ENCODE measurements around the gene IER5.

DNA sequence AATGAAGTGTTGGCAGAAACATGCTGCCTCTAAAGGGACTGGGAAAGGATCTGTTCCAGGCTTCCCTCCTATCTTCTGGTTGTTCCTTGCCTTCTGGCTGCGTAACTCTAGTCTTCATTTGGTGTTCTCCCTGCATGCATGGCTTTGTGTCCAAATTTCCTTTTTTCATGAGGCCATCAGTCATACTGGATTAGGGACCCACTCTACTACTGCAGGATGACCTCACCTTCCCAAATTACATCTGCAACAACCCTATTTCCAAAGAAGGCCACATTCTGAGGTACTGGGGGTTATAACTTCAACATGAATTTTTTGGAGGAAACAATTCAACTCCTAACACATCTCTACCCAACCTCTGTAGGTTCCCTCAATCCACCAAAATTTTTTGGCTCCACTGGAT is 28.4 kb upstream of the IER5 start:
- TF ChIP-seq, protein P1, sequence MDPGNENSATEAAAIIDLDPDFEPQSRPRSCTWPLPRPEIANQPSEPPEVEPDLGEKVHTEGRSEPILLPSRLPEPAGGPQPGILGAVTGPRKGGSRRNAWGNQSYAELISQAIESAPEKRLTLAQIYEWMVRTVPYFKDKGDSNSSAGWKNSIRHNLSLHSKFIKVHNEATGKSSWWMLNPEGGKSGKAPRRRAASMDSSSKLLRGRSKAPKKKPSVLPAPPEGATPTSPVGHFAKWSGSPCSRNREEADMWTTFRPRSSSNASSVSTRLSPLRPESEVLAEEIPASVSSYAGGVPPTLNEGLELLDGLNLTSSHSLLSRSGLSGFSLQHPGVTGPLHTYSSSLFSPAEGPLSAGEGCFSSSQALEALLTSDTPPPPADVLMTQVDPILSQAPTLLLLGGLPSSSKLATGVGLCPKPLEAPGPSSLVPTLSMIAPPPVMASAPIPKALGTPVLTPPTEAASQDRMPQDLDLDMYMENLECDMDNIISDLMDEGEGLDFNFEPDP (CRISPR knock-in tag; IDR thresholded peaks at IDR 0.05): no peak
- no peak for TF ChIP-seq DPF2 (IDR thresholded peaks at IDR 0.05)
